HCT116 (cell line): ENCODE measurements around the gene MXD1. TPM values are rescaled to one million over a fixed set of nuclear protein-coding genes. Genes with fewer than 3 reads are reported as not detected.

Experiments
- ATAC-seq: fragments of 200-7000 bp; cut with Tn5 transposase; 2 replicates; pipeline ENCODE4 v1.9.1; 2020; ENCODE audit warnings: mild to moderate bottlenecking, moderate library complexity
- BruUV-seq: library from RNA; stranded (reverse); fragments of 400-500 nt; replicated peaks from 2 replicates; lab custom pipeline; 2021; lab: Mats Ljungman, UMichigan
- CTCF ChIA-PET: fragments of 300-600 bp; sonication (Branson Sonifier 250); formaldehyde crosslinking; loops from one replicate; lab custom pipeline; 2021; ENCODE audit warnings: antibody characterized with exemption; lab: Charles Lee
- POLR2A ChIA-PET: fragments of 300-600, 350-600 bp; sonication (Branson Sonifier 250); formaldehyde crosslinking; loops from one replicate; lab custom pipeline; 2021; ENCODE audit warnings: antibody characterized with exemption; lab: Charles Lee
- RAD21 ChIA-PET, 2 experiments: fragments of 300-600 bp; sonication (Branson Sonifier 250); formaldehyde crosslinking; loops; one replicate each; lab custom pipeline; 2023; ENCODE audit warnings: low total read pairs in 2 of 2; ENCODE audit not compliant: uncharacterized antibody in 2 of 2, unreplicated experiment in 2 of 2, low non-redundant PET in 1 of 2; lab: Charles Lee
- DNase-seq: peaks from one replicate; pipeline ENCODE4 v3.0.0-alpha.2; 2010; ENCODE audit warnings: low read depth, low spot score
- H2AFZ ChIP-seq: fragments of 200-600 bp; shearing (Covaris generic), sonication (generic); 2 replicates; pipeline ENCODE4 v1.6.1; 2017; ENCODE audit warnings: low read depth, mixed run types, mixed read lengths, antibody characterized with exemption, low read length; ENCODE audit not compliant: poor library complexity, severe bottlenecking
- H3K27ac ChIP-seq: 2 replicates; pipeline ENCODE4 v1.5.1; 2012; ENCODE audit warnings: low read depth, low read length
- H3K27me3 ChIP-seq: fragments of 200-600 bp; sonication (generic); 2 replicates; pipeline ENCODE4 v1.6.1; 2016; ENCODE audit warnings: mixed run types, low read length, mixed read lengths; ENCODE audit not compliant: insufficient read depth
- H3K36me3 ChIP-seq, 2 experiments: fragments of 200-500 bp in 1 of 2; fragments of 200-600 bp in 1 of 2; sonication (Bioruptor generic) in 1 of 2; sonication (generic) in 1 of 2; 2 replicates each; pipeline versions ENCODE4 v1.5.1 to v1.6.1; 2014 to 2016; ENCODE audit warnings: low read length in 2 of 2, inconsistent platforms in 1 of 2, mixed read lengths in 1 of 2, mixed run types in 1 of 2; ENCODE audit not compliant: insufficient read depth in 2 of 2, control insufficient read depth in 1 of 2
- H3K4me1 ChIP-seq, 2 experiments: fragments of 200-600 bp in 1 of 2; sonication (generic) in 1 of 2; 2 replicates each; pipeline versions ENCODE4 v1.5.1 to v1.6.1; 2012 to 2017; ENCODE audit warnings: low read length in 2 of 2, inconsistent platforms in 1 of 2, mild to moderate bottlenecking in 1 of 2, mixed read lengths in 1 of 2, mixed run types in 1 of 2, moderate library complexity in 1 of 2; ENCODE audit not compliant: insufficient read depth in 2 of 2, control insufficient read depth in 1 of 2
- H3K4me2 ChIP-seq: fragments of 200-600 bp; sonication (generic); 2 replicates; pipeline ENCODE4 v1.6.1; 2017; ENCODE audit warnings: mixed run types, low read length, mixed read lengths
- H3K4me3 ChIP-seq, 2 experiments: fragments of 200-600 bp in 1 of 2; sonication (generic) in 1 of 2; replicated peaks in 1 of 2; 2 replicates each; pipeline ENCODE4 v1.5.1; 2011 to 2016; ENCODE audit warnings: low read length in 2 of 2, control low read depth in 1 of 2, low read depth in 1 of 2, mild to moderate bottlenecking in 1 of 2, mixed read lengths in 1 of 2, mixed run types in 1 of 2
- H3K79me2 ChIP-seq: fragments of 200-600 bp; sonication (generic); 2 replicates; pipeline ENCODE4 v1.6.1; 2017; ENCODE audit warnings: mild to moderate bottlenecking, mixed run types, low read length, moderate library complexity, mixed read lengths; ENCODE audit not compliant: insufficient read depth
- H3K9ac ChIP-seq: fragments of 200-600 bp; sonication (generic); 2 replicates; pipeline ENCODE4 v1.6.1; 2016; ENCODE audit warnings: low read length, mixed read lengths
- H3K9me2 ChIP-seq: fragments of 200-600 bp; sonication (generic), shearing (Covaris generic); 2 replicates; pipeline ENCODE4 v1.6.1; 2017; ENCODE audit warnings: mixed run types, mild to moderate bottlenecking, moderate library complexity; ENCODE audit not compliant: insufficient read depth
- H3K9me3 ChIP-seq, 2 experiments: fragments of 200-500 bp in 1 of 2; fragments of 200-600 bp in 1 of 2; sonication (Bioruptor generic) in 1 of 2; sonication (generic) in 1 of 2; 2 replicates each; pipeline ENCODE4 v1.6.1; 2014 to 2017; ENCODE audit warnings: low read length in 2 of 2, mixed read lengths in 2 of 2, inconsistent platforms in 1 of 2, low read depth in 1 of 2, mild to moderate bottlenecking in 1 of 2, mixed run types in 1 of 2, moderate library complexity in 1 of 2; ENCODE audit not compliant: control insufficient read depth in 1 of 2, insufficient read depth in 1 of 2
- H4K20me1 ChIP-seq: fragments of 200-600 bp; sonication (generic), shearing (Covaris generic); 2 replicates; pipeline ENCODE4 v1.6.1; 2017; ENCODE audit warnings: mixed run types, mild to moderate bottlenecking, moderate library complexity; ENCODE audit not compliant: insufficient read depth
- CTCF ChIP-seq, 3 experiments: fragments of 200-600 bp in 1 of 3; sonication (generic) in 1 of 3; IDR thresholded peaks in 2 of 3; conservative IDR thresholded peaks in 1 of 3; 2 replicates each; pipeline ENCODE4 v1.5.1; 2012 to 2017; ENCODE audit warnings: low read depth in 2 of 3, low read length in 2 of 3, antibody characterized with exemption in 1 of 3, borderline replicate concordance in 1 of 3, control low read depth in 1 of 3, mild to moderate bottlenecking in 1 of 3, mixed read lengths in 1 of 3, mixed run types in 1 of 3, moderate library complexity in 1 of 3; ENCODE audit not compliant: insufficient read depth in 1 of 3
- EZH2phosphoT487 ChIP-seq: fragments of 200-600 bp; IDR thresholded peaks from 2 replicates; pipeline ENCODE4 v1.6.1; 2018; ENCODE audit warnings: antibody characterized with exemption, borderline replicate concordance
- MAX ChIP-seq: IDR thresholded peaks from 2 replicates; pipeline ENCODE4 v1.6.1; 2012
- SRF ChIP-seq: IDR thresholded peaks from 2 replicates; pipeline ENCODE4 v1.6.1; 2012; ENCODE audit warnings: low read depth
- TCF7L2 ChIP-seq: IDR thresholded peaks from 2 replicates; pipeline ENCODE4 v1.7.0; 2011; ENCODE audit warnings: borderline replicate concordance, inconsistent platforms; ENCODE audit not compliant: insufficient read depth, insufficient read length; ENCODE audit errors: extremely low read depth
- YY1 ChIP-seq: IDR thresholded peaks from 2 replicates; pipeline ENCODE4 v1.6.1; 2011; ENCODE audit warnings: low read length, low read depth, moderate library complexity, mild to moderate bottlenecking; ENCODE audit not compliant: insufficient replicate concordance; ENCODE audit errors: extremely low read depth
- ZFX ChIP-seq: fragments of 450-650 bp; IDR thresholded peaks from 2 replicates; pipeline ENCODE4 v1.6.1; 2017
- ZNF274 ChIP-seq: fragments of 200-500 bp; sonication (Bioruptor generic); IDR thresholded peaks from 2 replicates; pipeline ENCODE4 v1.6.1; 2014; ENCODE audit warnings: mild to moderate bottlenecking, low read depth, low read length, inconsistent platforms
- intact Hi-C: fragments of 100-400 bp; cut with micrococcal nuclease; formaldehyde crosslinking; loops from 2 replicates; pipeline ENCODE4 v1.10.0; 2022
- total RNA-seq: library from RNA; stranded (reverse); gene quantifications from one replicate; pipeline ENCODE4 v1.2.1, GENCODE V29; 2021; ENCODE audit not compliant: unreplicated experiment

Gene MXD1
- total RNA-seq, 1 experiment from 2014 or later, result 10.3 TPM

GRCh38 chr2:69934614-69934908 lies 19.7 kb downstream of the MXD1 start:
- RAD21 ChIA-PET, result no interaction called here

More at GRCh38 chr2:69934614-69934908, 19.7 kb downstream of the MXD1 start:
- TF ChIP-seq MAX, result no peak
- no peak for TF ChIP-seq ZFX
- no peak for TF ChIP-seq SRF
- no peak for TF ChIP-seq TCF7L2
- TF ChIP-seq CTCF (IDR thresholded peaks at IDR 0.05 in 2 of 3, conservative IDR thresholded peaks at IDR 0.05 in 1 of 3; ENCODE audit: borderline replicate concordance in 1 of 3, insufficient read depth in 1 of 3, low read depth in 2 of 3, low read length in 2 of 3), result no peak
- no peak for TF ChIP-seq ZNF274
- no peak for TF ChIP-seq YY1
- no peak for TF ChIP-seq EZH2phosphoT487
- H4K20me1 ChIP-seq, result no peaks in the 10 kb centered on the region
- no peak overlapping the region for H3K27ac ChIP-seq
- H3K4me1 ChIP-seq, result peaks cover 0 to 9% of the 10 kb centered on the region in 2 experiments; a peak in 1 of 4 replicates
- ATAC-seq (no peak), DNase-seq (no peak)
- H3K27me3 ChIP-seq, result no peaks in the 10 kb centered on the region
- POLR2A ChIA-PET, result interaction anchor here (0.9 to 1.2 kb wide), 2 partner anchors 12 to 20 kb away, joined by 3 to 4 read pairs; partner anchors contain the start of gene MXD1
- H3K4me2 ChIP-seq, result no peak overlapping the region
- no peaks in the 10 kb centered on the region for H3K9me2 ChIP-seq
- BruUV-seq, result no TSS peak
- no peaks in the 10 kb centered on the region for H3K79me2 ChIP-seq
- CTCF ChIA-PET, result no interaction called here
- intact Hi-C loops, result no loop called here
- no peak overlapping the region for H2AFZ ChIP-seq
- H3K9me3 ChIP-seq, result no peaks in the 10 kb centered on the region
- no peak overlapping the region for H3K4me3 ChIP-seq
- no peak overlapping the region for H3K9ac ChIP-seq
- H3K36me3 ChIP-seq, result no peaks in the 10 kb centered on the region; a peak in 1 of 4 replicates
